Superior temporal gyrus (tissue), 1 donor: ENCODE results near the gene GADL1.

Experiments used
- DNase-seq: peaks from one replicate; pipeline ENCODE4 v3.0.0-alpha.2; 2016; ENCODE audit errors: extremely low spot score

The GADL1 gene

DNA sequence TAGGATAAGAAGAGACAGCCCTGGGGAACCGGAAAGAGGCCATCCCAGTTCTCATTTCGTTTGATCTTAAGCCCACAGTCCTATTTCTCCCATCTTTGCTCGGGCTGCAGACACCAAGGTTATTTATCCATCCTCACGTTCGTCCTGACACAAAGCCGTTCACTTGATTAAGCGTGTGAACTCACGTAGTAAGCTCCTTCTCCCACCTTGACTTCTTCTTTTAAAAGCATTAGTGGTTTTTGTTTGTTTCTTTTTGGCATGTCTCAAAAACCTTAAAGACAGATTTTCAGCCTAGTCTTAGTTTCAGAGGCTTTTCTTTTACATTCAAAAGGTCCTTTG lies 217.1 kb downstream of the GADL1 start:
- DNase-seq: no peak

DNA sequence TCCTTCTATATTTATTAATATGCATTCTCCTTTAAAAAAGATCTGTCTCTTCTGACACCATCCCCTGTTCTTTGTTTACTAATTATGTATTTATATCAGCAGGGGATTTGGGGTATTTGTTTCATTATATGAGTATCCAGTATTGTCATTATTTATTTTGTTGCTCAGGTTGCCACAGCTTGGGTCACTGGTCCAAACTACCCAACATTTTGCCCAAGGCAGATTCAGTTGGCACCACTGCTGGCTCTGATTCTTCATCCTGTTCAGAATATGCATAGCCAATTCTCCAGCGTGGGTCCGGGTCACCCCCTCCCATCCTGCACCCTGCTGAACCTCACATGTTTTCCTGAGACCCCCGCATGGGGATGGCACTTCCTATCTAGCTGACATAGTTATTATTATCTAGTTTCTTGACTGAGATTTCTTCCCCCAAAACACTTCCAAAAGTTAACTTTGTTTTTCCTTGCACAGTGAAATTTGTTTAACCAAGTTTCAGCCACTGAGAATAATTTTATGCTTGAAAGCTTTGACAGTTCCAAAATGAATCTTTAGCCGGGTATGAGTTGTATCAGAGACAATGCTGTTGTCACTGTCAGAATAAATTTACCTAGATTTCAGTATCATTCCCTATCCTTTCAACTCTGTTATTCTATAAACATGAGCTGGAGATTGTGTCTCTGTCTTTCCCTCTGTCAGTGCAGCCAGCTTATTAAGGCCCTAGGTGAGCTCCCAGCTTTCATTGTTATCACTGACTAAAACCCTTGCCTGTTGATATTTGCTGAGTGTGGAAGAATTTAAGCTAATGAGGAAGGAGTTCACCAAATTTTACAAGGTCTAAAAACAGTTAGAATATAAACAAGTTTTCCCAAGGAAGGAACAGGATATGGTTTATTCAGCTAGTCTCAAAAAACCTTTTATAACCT lies 217.8 kb downstream of the GADL1 start:
- no peak for DNase-seq
